Endothelial cell of umbilical vein (primary cell): ENCODE data around the gene EHBP1L1. TPM values are rescaled to one million over a fixed set of nuclear protein-coding genes. Genes with fewer than 3 reads are reported as not detected.
A peak's percentile ranks its signal among the peaks of the same experiment; 100 is the strongest.

ENCODE experiments used
- BruUV-seq: library from RNA; stranded (reverse); fragments of 400-500 nt; replicated peaks from 2 replicates; lab custom pipeline; 2021; lab: Mats Ljungman, UMichigan
- CTCF ChIA-PET: fragments of 300-600, 350-600 bp; sonication (Branson Sonifier 250); formaldehyde crosslinking; loops from one replicate; lab custom pipeline; 2021; ENCODE audit warnings: antibody characterized with exemption, inconsistent platforms; lab: Charles Lee
- POLR2A ChIA-PET: fragments of 300-600, 350-600 bp; sonication (Branson Sonifier 250); formaldehyde crosslinking; loops from one replicate; lab custom pipeline; 2021; ENCODE audit warnings: antibody characterized with exemption, inconsistent platforms; lab: Charles Lee
- DNase-seq: peaks from one replicate; pipeline ENCODE4 v3.0.0-alpha.2; 2011; ENCODE audit warnings: low read depth, low spot score
- FAIRE-seq: peaks from 2 replicates; lab custom pipeline; 2011; peaks lifted over from hg19 to GRCh38; lab: Jason Lieb, UNC
- H2AFZ ChIP-seq: 2 replicates; pipeline ENCODE4 v1.6.0; 2012; ENCODE audit warnings: low read depth, low read length, control low read depth, inconsistent platforms
- H3K27ac ChIP-seq: 2 replicates; pipeline ENCODE4 v1.5.1; 2011; ENCODE audit warnings: low read depth, mild to moderate bottlenecking, control low read depth, low read length, moderate library complexity; ENCODE audit not compliant: insufficient read depth
- H3K27me3 ChIP-seq, 2 experiments: 2 replicates each; pipeline versions ENCODE4 v1.6.0 to v1.6.1; 2011; ENCODE audit warnings: low read length in 2 of 2, mixed read lengths in 1 of 2; ENCODE audit not compliant: control insufficient read depth in 2 of 2, insufficient read depth in 2 of 2
- H3K36me3 ChIP-seq, 2 experiments: 2 replicates in 1 of 2; 3 replicates in 1 of 2; pipeline ENCODE4 v1.5.1; 2011; ENCODE audit warnings: low read length in 2 of 2, mild to moderate bottlenecking in 1 of 2, moderate library complexity in 1 of 2; ENCODE audit not compliant: control insufficient read depth in 2 of 2, insufficient read depth in 2 of 2; ENCODE audit errors: extremely low read depth in 1 of 2
- H3K4me1 ChIP-seq: 3 replicates; pipeline ENCODE4 v1.5.1; 2011; ENCODE audit warnings: mild to moderate bottlenecking, low read length; ENCODE audit not compliant: control insufficient read depth, insufficient read depth; ENCODE audit errors: extremely low read depth
- H3K4me2 ChIP-seq: 2 replicates; pipeline ENCODE4 v1.6.1; 2011; ENCODE audit warnings: low read length, control low read depth, mixed read lengths; ENCODE audit not compliant: insufficient read depth
- H3K4me3 ChIP-seq, 3 experiments: fragments of 200-600 bp in 1 of 3; sonication (generic), shearing (Covaris generic) in 1 of 3; replicated peaks in 1 of 3; 2 replicates each; pipeline ENCODE4 v1.5.1; 2011 to 2016; ENCODE audit warnings: control low read depth in 3 of 3, low read length in 3 of 3, mild to moderate bottlenecking in 2 of 3, inconsistent platforms in 1 of 3, low read depth in 1 of 3, moderate library complexity in 1 of 3; ENCODE audit not compliant: insufficient read depth in 1 of 3
- H3K79me2 ChIP-seq: 2 replicates; pipeline ENCODE4 v1.6.0; 2012; ENCODE audit warnings: low read length, inconsistent platforms; ENCODE audit not compliant: control insufficient read depth, insufficient read depth
- H3K9ac ChIP-seq: replicated peaks from 2 replicates; pipeline ENCODE3; 2011; ENCODE audit warnings: low read length, control low read depth; ENCODE audit not compliant: insufficient read depth; ENCODE audit errors: extremely low read depth
- H3K9me1 ChIP-seq: replicated peaks from 3 replicates; pipeline ENCODE4 v1.6.0; 2011; ENCODE audit warnings: mild to moderate bottlenecking, low read length; ENCODE audit not compliant: control insufficient read depth, insufficient read depth; ENCODE audit errors: extremely low read depth
- H3K9me3 ChIP-seq: replicated peaks from 2 replicates; pipeline ENCODE4 v1.5.1; 2012; ENCODE audit warnings: low read length, inconsistent platforms; ENCODE audit not compliant: control insufficient read depth, insufficient read depth
- H4K20me1 ChIP-seq: replicated peaks from 2 replicates; pipeline ENCODE3; 2011; ENCODE audit warnings: mild to moderate bottlenecking, low read length; ENCODE audit not compliant: control insufficient read depth, insufficient read depth; ENCODE audit errors: extremely low read depth
- GATA2 ChIP-seq: IDR thresholded peaks from 2 replicates; pipeline ENCODE4 v1.7.0; 2011; ENCODE audit warnings: low read depth, mild to moderate bottlenecking, moderate library complexity, mixed read lengths, low read length; ENCODE audit not compliant: insufficient read length, insufficient read depth
- JUN ChIP-seq: IDR thresholded peaks from 2 replicates; pipeline ENCODE4 v1.6.1; 2011; ENCODE audit warnings: borderline replicate concordance, low read depth; ENCODE audit not compliant: insufficient read length, insufficient read depth
- POLR2A ChIP-seq: IDR thresholded peaks from 2 replicates; pipeline ENCODE4 v1.6.1; 2012; ENCODE audit warnings: low read depth, mild to moderate bottlenecking, control low read depth, low read length
- dilution Hi-C: fragments of 300-500 bp; cut with MboI; formaldehyde crosslinking; loops from one replicate; pipeline ENCODE4 v1.15.0; 2019; ENCODE audit warnings: low sequenced_read_pairs; ENCODE audit not compliant: extremely low pct_ligation_motif_present
- intact Hi-C: fragments of 100-400 bp; cut with micrococcal nuclease; formaldehyde crosslinking; loops from one replicate; pipeline ENCODE4 v1.10.0; 2022
- polyA plus RNA-seq, 4 experiments: library from polyadenylated mRNA; depleted of rRNA in 3 of 4; stranded (reverse) in 3 of 4; unstranded in 1 of 4; fragments of >200 nt; gene quantifications; 2 replicates each; pipeline versions ENCODE4 v1.2.1 to v1.2.3, GENCODE V29; 2011 to 2012; ENCODE audit warnings: missing spikeins in 1 of 4
- total RNA-seq: library from RNA; stranded (reverse); gene quantifications from 2 replicates; pipeline ENCODE4 v1.2.3, GENCODE V29; 2021
- TF ChIP-seq, protein P1 (sequence below), 2 donors: IDR thresholded peaks; 1 replicate in 1 of 2; 2 replicates in 1 of 2; pipeline ENCODE4 v1.5.1; 2011; ENCODE audit warnings: low read length in 2 of 2, mild to moderate bottlenecking in 2 of 2, moderate library complexity in 2 of 2, control low read depth in 1 of 2, inconsistent platforms in 1 of 2, low read depth in 1 of 2; ENCODE audit not compliant: insufficient read depth in 1 of 2; ENCODE audit errors: extremely low read depth in 1 of 2

EHBP1L1 gene
- total and polyA plus RNA-seq, 2 donors (not counting 3 experiments of a cell fraction or from before 2014, with no cell fraction given): 12.7 to 19.7 TPM

DNA sequence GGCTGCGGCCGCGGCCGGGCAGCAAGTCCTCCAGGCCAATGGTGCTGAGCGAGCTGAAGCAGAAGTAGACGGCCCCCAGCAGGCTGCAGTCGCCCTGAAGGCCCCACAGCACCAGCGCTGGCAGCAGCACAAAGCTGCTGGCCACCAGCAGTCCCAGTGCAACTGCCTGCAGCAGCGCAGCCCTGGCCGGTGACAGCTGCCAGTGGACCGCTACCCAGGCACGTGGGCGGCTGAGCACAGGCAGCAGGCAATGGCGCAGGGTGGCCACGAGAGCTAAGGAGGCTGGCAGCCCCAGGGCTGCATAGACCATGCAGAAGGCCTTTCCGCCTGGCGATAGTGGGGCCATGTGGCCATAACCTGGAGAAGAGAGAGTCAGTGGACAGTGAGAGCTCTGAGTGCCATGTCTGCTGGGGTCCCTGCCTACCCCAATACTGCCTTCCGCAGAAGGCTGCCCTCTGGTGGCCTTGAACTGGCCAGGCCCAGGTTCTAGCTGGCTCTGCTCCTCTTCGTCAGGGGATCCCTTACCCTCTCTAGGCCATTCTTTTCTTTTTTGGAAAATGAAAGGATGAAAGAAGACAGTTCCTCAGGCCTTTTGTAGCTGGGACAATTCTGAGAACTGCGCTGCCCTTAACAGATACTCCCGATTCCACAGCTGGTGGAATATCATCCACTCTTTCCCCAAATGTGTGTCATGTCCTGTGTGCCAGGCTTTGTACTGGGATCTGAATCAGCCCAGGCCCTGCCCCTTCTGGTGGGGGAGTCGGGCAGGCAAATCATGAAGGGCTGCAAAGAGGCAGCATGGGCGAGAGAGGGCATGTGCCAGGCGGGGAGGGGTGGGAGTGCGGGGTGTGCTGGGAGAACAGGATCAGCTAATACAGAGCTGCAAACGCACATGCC is 17.9 kb downstream of the EHBP1L1 start:
- no peaks in the 10 kb centered on the region for H3K9me1 ChIP-seq
- no peak overlapping the region for H3K4me3 ChIP-seq
- H3K4me1 ChIP-seq: peaks cover 7% of the 10 kb centered on the region
- no peak overlapping the region for H3K9ac ChIP-seq
- H3K79me2 ChIP-seq: no peaks in the 10 kb centered on the region
- peak; percentile 76 for FAIRE-seq
- peaks cover 8 to 14% of the 10 kb centered on the region in 2 experiments for H3K36me3 ChIP-seq
- no TSS peak for BruUV-seq
- TF ChIP-seq GATA2 (no peak), POLR2A (no peak), JUN (no peak)
- TF ChIP-seq, protein P1, sequence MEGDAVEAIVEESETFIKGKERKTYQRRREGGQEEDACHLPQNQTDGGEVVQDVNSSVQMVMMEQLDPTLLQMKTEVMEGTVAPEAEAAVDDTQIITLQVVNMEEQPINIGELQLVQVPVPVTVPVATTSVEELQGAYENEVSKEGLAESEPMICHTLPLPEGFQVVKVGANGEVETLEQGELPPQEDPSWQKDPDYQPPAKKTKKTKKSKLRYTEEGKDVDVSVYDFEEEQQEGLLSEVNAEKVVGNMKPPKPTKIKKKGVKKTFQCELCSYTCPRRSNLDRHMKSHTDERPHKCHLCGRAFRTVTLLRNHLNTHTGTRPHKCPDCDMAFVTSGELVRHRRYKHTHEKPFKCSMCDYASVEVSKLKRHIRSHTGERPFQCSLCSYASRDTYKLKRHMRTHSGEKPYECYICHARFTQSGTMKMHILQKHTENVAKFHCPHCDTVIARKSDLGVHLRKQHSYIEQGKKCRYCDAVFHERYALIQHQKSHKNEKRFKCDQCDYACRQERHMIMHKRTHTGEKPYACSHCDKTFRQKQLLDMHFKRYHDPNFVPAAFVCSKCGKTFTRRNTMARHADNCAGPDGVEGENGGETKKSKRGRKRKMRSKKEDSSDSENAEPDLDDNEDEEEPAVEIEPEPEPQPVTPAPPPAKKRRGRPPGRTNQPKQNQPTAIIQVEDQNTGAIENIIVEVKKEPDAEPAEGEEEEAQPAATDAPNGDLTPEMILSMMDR (IDR thresholded peaks at IDR 0.05; ENCODE audit: extremely low read depth in 1 of 2, insufficient read depth in 1 of 2, low read depth in 1 of 2, low read length in 2 of 2): peak; percentile 61 to 76
- no peaks in the 10 kb centered on the region for H3K27me3 ChIP-seq
- intact Hi-C loops (loop anchor here (1.0 to 5.0 kb wide), 2 partner anchors 14 to 226 kb away; no protein-coding TSS in a partner anchor), dilution Hi-C loops (no loop called here)
- ChIA-PET CTCF (interaction anchor here (0.6 to 12.2 kb wide), 19 partner anchors 9 to 226 kb away, joined by 3 to 206 read pairs (median 5); partner anchors contain the start of genes EHBP1L1, FAM89B, MAP3K11 and PCNX3), POLR2A (interaction anchor here (0.5 to 1.3 kb wide), 2 partner anchors 17 to 224 kb away, joined by 3 read pairs; no protein-coding TSS in a partner anchor)
- DNase-seq: peak; percentile 34
- H3K9me3 ChIP-seq: no peaks in the 10 kb centered on the region
- H4K20me1 ChIP-seq: no peaks in the 10 kb centered on the region
- H3K4me2 ChIP-seq: no peak overlapping the region
- no peak overlapping the region for H2AFZ ChIP-seq
- no peak overlapping the region for H3K27ac ChIP-seq
